ENCODE results near the gene ST3GAL6.

The ST3GAL6 gene

GRCh38 chr3:98797905-98798304 is 34.8 kb downstream of the ST3GAL6 start:
- Histone ChIP-seq H2BK5ac (ENCODE audit: low read depth, low read length, poor library complexity, severe bottlenecking) (no peak overlapping the region), H3K27me3 (ENCODE audit: control insufficient read depth in 1 of 2, insufficient read depth in 1 of 2, low read length in 2 of 2) (no peaks in the 10 kb centered on the region), H3K14ac (ENCODE audit: low read length in 2 of 2) (no peak overlapping the region), H2BK12ac (ENCODE audit: low read length in 2 of 2) (no peak overlapping the region), H3K4me2 (ENCODE audit: low read length, poor library complexity, severe bottlenecking) (no peak overlapping the region), H3K27ac (ENCODE audit: low read length, poor library complexity, severe bottlenecking) (peak overlapping the region; percentile 34), H2AFZ (ENCODE audit: low read depth, low read length) (no peak overlapping the region), H3K23ac (ENCODE audit: low read length in 2 of 2) (no peak overlapping the region), H3K4me1 (ENCODE audit: control insufficient read depth, insufficient read depth, low read depth, low read length) (peaks cover 3% of the 10 kb centered on the region), H3K36me3 (ENCODE audit: control insufficient read depth in 1 of 2, insufficient read depth in 2 of 2, low read depth in 1 of 2, low read length in 2 of 2) (peaks cover 25 to 88% of the 10 kb centered on the region in 2 experiments), H3K9me3 (ENCODE audit: control insufficient read depth, low read length) (no peaks in the 10 kb centered on the region), H2BK15ac (ENCODE audit: low read depth, poor library complexity, severe bottlenecking) (no peak overlapping the region), H3K79me1 (replicated peaks; ENCODE audit: low read length, poor library complexity, severe bottlenecking) (no peaks in the 10 kb centered on the region), H2BK120ac (ENCODE audit: low read depth, low read length) (no peak overlapping the region), H3K9ac (ENCODE audit: low read length) (peak overlapping the region; percentile 22), H3K4ac (ENCODE audit: low read depth in 1 of 2, low read length in 2 of 2) (no peak overlapping the region), H4K91ac (ENCODE audit: low read length) (no peak overlapping the region), H3K4me3 (ENCODE audit: insufficient read depth in 1 of 2, low read depth in 1 of 2, low read length in 2 of 2) (no peak overlapping the region), H2AK5ac (ENCODE audit: low read length, severe bottlenecking) (no peak overlapping the region), H4K8ac (ENCODE audit: low read length) (no peak overlapping the region), H3K18ac (ENCODE audit: low read depth in 1 of 2, low read length in 2 of 2) (no peak overlapping the region)
- WGBS = 100% methylated on average over 1 of the region's 4 CpGs
- DNase-seq = no peak

DNA sequence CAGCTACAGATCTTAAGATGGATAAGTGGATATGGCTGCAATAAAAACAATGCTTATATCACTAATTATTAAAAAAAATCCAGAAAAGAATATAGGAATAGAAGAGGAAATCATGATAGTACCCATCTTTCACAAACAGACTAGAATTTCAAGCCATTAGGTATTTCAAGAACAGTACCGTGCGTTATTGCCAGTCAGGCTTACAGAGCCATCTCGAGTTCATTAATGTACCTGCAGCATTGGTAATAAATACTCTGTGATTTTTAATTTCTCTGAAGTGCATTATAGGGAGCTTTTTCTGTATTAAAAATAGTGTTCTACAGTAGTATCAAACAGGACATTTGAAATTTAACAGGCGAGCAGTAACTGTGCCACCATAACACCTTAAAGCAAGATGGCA is 35.7 kb downstream of the ST3GAL6 start:
- no peak overlapping the region for H4K91ac ChIP-seq (ENCODE audit: low read length)
- no peak overlapping the region for H2BK120ac ChIP-seq (ENCODE audit: low read depth, low read length)
- H4K8ac ChIP-seq (ENCODE audit: low read length) = no peak overlapping the region
- H3K36me3 ChIP-seq (ENCODE audit: control insufficient read depth in 1 of 2, insufficient read depth in 2 of 2, low read depth in 1 of 2, low read length in 2 of 2) = peaks cover 25 to 80% of the 10 kb centered on the region in 2 experiments
- no peak overlapping the region for H2AK5ac ChIP-seq (ENCODE audit: low read length, severe bottlenecking)
- no peak overlapping the region for H3K18ac ChIP-seq (ENCODE audit: low read depth in 1 of 2, low read length in 2 of 2)
- no peak overlapping the region for H3K4me2 ChIP-seq (ENCODE audit: low read length, poor library complexity, severe bottlenecking)
- no peak for DNase-seq
- H3K27ac ChIP-seq (ENCODE audit: low read length, poor library complexity, severe bottlenecking) = peak overlapping the region; percentile 58
- H3K9ac ChIP-seq (ENCODE audit: low read length) = no peak overlapping the region
- H3K14ac ChIP-seq (ENCODE audit: low read length in 2 of 2) = no peak overlapping the region
- no peak overlapping the region for H2BK5ac ChIP-seq (ENCODE audit: low read depth, low read length, poor library complexity, severe bottlenecking)
- no peak overlapping the region for H3K4me3 ChIP-seq (ENCODE audit: insufficient read depth in 1 of 2, low read depth in 1 of 2, low read length in 2 of 2)
- 92% methylated on average over 3 of the region's 4 CpGs for WGBS
- no peaks in the 10 kb centered on the region for H3K27me3 ChIP-seq (ENCODE audit: control insufficient read depth in 1 of 2, insufficient read depth in 1 of 2, low read length in 2 of 2)
- H3K4ac ChIP-seq (ENCODE audit: low read depth in 1 of 2, low read length in 2 of 2) = no peak overlapping the region
- no peaks in the 10 kb centered on the region for H3K79me1 ChIP-seq (replicated peaks; ENCODE audit: low read length, poor library complexity, severe bottlenecking)
- H2BK15ac ChIP-seq (ENCODE audit: low read depth, poor library complexity, severe bottlenecking) = no peak overlapping the region
- no peaks in the 10 kb centered on the region for H3K9me3 ChIP-seq (ENCODE audit: control insufficient read depth, low read length)
- peaks cover 3% of the 10 kb centered on the region for H3K4me1 ChIP-seq (ENCODE audit: control insufficient read depth, insufficient read depth, low read depth, low read length)
- no peak overlapping the region for H2BK12ac ChIP-seq (ENCODE audit: low read length in 2 of 2)
- H3K23ac ChIP-seq (ENCODE audit: low read length in 2 of 2) = no peak overlapping the region
- no peak overlapping the region for H2AFZ ChIP-seq (ENCODE audit: low read depth, low read length)

DNA sequence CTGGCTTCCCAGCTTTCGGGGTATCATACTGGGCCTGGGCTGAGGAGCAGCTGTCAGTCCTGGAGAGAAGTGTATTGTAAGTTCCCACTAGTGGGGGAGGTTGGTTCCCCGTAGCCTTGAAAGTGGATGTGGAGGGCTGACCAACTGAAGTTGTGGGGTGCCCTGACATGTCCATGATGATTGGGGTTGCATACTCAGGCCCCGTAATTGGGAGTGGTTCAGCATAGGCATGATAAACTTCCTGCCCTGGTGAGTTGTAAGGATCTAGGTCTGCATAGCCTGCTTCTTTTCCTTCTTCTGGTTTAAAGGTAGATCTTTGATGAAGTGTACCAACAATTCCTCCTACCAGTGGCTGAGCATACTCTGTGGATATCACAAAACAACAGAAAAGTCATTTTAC is 36.3 kb downstream of the ST3GAL6 start:
- H3K14ac ChIP-seq (ENCODE audit: low read length in 2 of 2) = no peak overlapping the region
- no peak overlapping the region for H2AK5ac ChIP-seq (ENCODE audit: low read length, severe bottlenecking)
- no peak overlapping the region for H3K18ac ChIP-seq (ENCODE audit: low read depth in 1 of 2, low read length in 2 of 2)
- peaks cover 3% of the 10 kb centered on the region for H3K4me1 ChIP-seq (ENCODE audit: control insufficient read depth, insufficient read depth, low read depth, low read length)
- no peaks in the 10 kb centered on the region for H3K79me1 ChIP-seq (replicated peaks; ENCODE audit: low read length, poor library complexity, severe bottlenecking)
- no peak overlapping the region for H3K4ac ChIP-seq (ENCODE audit: low read depth in 1 of 2, low read length in 2 of 2)
- H3K4me3 ChIP-seq (ENCODE audit: insufficient read depth in 1 of 2, low read depth in 1 of 2, low read length in 2 of 2) = no peak overlapping the region
- H3K27ac ChIP-seq (ENCODE audit: low read length, poor library complexity, severe bottlenecking) = peak overlapping the region; percentile 13
- peaks cover 24 to 75% of the 10 kb centered on the region in 2 experiments for H3K36me3 ChIP-seq (ENCODE audit: control insufficient read depth in 1 of 2, insufficient read depth in 2 of 2, low read depth in 1 of 2, low read length in 2 of 2)
- no peak overlapping the region for H3K4me2 ChIP-seq (ENCODE audit: low read length, poor library complexity, severe bottlenecking)
- H2BK5ac ChIP-seq (ENCODE audit: low read depth, low read length, poor library complexity, severe bottlenecking) = no peak overlapping the region
- no peak overlapping the region for H3K23ac ChIP-seq (ENCODE audit: low read length in 2 of 2)
- H2BK15ac ChIP-seq (ENCODE audit: low read depth, poor library complexity, severe bottlenecking) = no peak overlapping the region
- no peak for DNase-seq
- H4K8ac ChIP-seq (ENCODE audit: low read length) = no peak overlapping the region
- no peak overlapping the region for H2BK12ac ChIP-seq (ENCODE audit: low read length in 2 of 2)
- H2AFZ ChIP-seq (ENCODE audit: low read depth, low read length) = no peak overlapping the region
- H3K27me3 ChIP-seq (ENCODE audit: control insufficient read depth in 1 of 2, insufficient read depth in 1 of 2, low read length in 2 of 2) = no peaks in the 10 kb centered on the region
- H3K9me3 ChIP-seq (ENCODE audit: control insufficient read depth, low read length) = no peaks in the 10 kb centered on the region
- H4K91ac ChIP-seq (ENCODE audit: low read length) = no peak overlapping the region
- no peak overlapping the region for H2BK120ac ChIP-seq (ENCODE audit: low read depth, low read length)
- no peak overlapping the region for H3K9ac ChIP-seq (ENCODE audit: low read length)
- WGBS = 100% methylated on average over 2 of the region's 3 CpGs

- Histone ChIP-seq H3K79me1 (replicated peaks; ENCODE audit: low read length, poor library complexity, severe bottlenecking) (no peaks in the 10 kb centered on the region), H3K27me3 (ENCODE audit: control insufficient read depth in 1 of 2, insufficient read depth in 1 of 2, low read length in 2 of 2) (no peaks in the 10 kb centered on the region), H2AFZ (ENCODE audit: low read depth, low read length) (no peak overlapping the region), H3K23ac (ENCODE audit: low read length in 2 of 2) (no peak overlapping the region), H2BK5ac (ENCODE audit: low read depth, low read length, poor library complexity, severe bottlenecking) (no peak overlapping the region), H3K9me3 (ENCODE audit: control insufficient read depth, low read length) (no peaks in the 10 kb centered on the region), H3K27ac (ENCODE audit: low read length, poor library complexity, severe bottlenecking) (peak overlapping the region; percentile 79), H3K18ac (ENCODE audit: low read depth in 1 of 2, low read length in 2 of 2) (no peak overlapping the region), H3K4ac (ENCODE audit: low read depth in 1 of 2, low read length in 2 of 2) (no peak overlapping the region), H3K14ac (ENCODE audit: low read length in 2 of 2) (no peak overlapping the region), H2BK120ac (ENCODE audit: low read depth, low read length) (no peak overlapping the region), H3K36me3 (ENCODE audit: control insufficient read depth in 1 of 2, insufficient read depth in 2 of 2, low read depth in 1 of 2, low read length in 2 of 2) (peaks cover 21 to 74% of the 10 kb centered on the region in 2 experiments), H4K8ac (ENCODE audit: low read length) (no peak overlapping the region), H3K9ac (ENCODE audit: low read length) (peak overlapping the region; percentile 26), H2AK5ac (ENCODE audit: low read length, severe bottlenecking) (no peak overlapping the region), H4K91ac (ENCODE audit: low read length) (no peak overlapping the region), H2BK15ac (ENCODE audit: low read depth, poor library complexity, severe bottlenecking) (no peak overlapping the region), H3K4me3 (ENCODE audit: insufficient read depth in 1 of 2, low read depth in 1 of 2, low read length in 2 of 2) (no peak overlapping the region), H3K4me1 (ENCODE audit: control insufficient read depth, insufficient read depth, low read depth, low read length) (peaks cover 3% of the 10 kb centered on the region), H2BK12ac (ENCODE audit: low read length in 2 of 2) (no peak overlapping the region), H3K4me2 (ENCODE audit: low read length, poor library complexity, severe bottlenecking) (no peak overlapping the region)
- no peak for DNase-seq
- 97% methylated on average over 3 of the region's 3 CpGs for WGBS
Measured at GRCh38 chr3:98800401-98800800, 37.3 kb downstream of the ST3GAL6 start.

Data from mesenchymal stem cell (in vitro differentiated cells and primary cell).